ENCODE data around the gene ZSWIM1.
A peak's percentile ranks its signal among the peaks of the same experiment; 100 is the strongest.

GRCh38 chr20:45890077-45890984 lies 9.3 kb downstream of the ZSWIM1 start:
- TF ChIP-seq TAF1 (IDR thresholded peaks at IDR 0.05; ENCODE audit: borderline replicate concordance, insufficient read depth, low read length) (no peak), REST (IDR thresholded peaks at IDR 0.05; ENCODE audit: insufficient read depth in 1 of 2, low read depth in 2 of 2, low read length in 2 of 2) (no peak), POLR2AphosphoS5 (IDR thresholded peaks at IDR 0.05; ENCODE audit: low read depth, low read length) (no peak), FOXP2 (optimal IDR thresholded peaks at IDR 0.05; ENCODE audit: borderline replicate concordance, extremely low read depth, extremely low read length, insufficient read depth) (peak; percentile 3), SIN3A (IDR thresholded peaks at IDR 0.05; ENCODE audit: borderline replicate concordance, insufficient read depth, low read length) (no peak)
